Prostate gland (tissue), 2 donors: ENCODE results near the gene TAF4.

Experiments used
- POLR2AphosphoS5 ChIP-seq: sonication (generic); formaldehyde crosslinking; IDR thresholded peaks from one replicate; pipeline ENCODE4 v1.6.1; 2017; ENCODE audit warnings: antibody characterized with exemption
- TF ChIP-seq, protein P1 (sequence below), 4 experiments: fragments of 200-600 bp in 2 of 4; fragments of 450-650 bp in 2 of 4; sonication (generic) in 2 of 4; IDR thresholded peaks; 1 replicate in 3 of 4; 2 replicates in 1 of 4; pipeline ENCODE4 v1.5.1; 2016 to 2019; ENCODE audit warnings: antibody characterized with exemption in 4 of 4, mild to moderate bottlenecking in 2 of 4, moderate library complexity in 2 of 4

DNA sequence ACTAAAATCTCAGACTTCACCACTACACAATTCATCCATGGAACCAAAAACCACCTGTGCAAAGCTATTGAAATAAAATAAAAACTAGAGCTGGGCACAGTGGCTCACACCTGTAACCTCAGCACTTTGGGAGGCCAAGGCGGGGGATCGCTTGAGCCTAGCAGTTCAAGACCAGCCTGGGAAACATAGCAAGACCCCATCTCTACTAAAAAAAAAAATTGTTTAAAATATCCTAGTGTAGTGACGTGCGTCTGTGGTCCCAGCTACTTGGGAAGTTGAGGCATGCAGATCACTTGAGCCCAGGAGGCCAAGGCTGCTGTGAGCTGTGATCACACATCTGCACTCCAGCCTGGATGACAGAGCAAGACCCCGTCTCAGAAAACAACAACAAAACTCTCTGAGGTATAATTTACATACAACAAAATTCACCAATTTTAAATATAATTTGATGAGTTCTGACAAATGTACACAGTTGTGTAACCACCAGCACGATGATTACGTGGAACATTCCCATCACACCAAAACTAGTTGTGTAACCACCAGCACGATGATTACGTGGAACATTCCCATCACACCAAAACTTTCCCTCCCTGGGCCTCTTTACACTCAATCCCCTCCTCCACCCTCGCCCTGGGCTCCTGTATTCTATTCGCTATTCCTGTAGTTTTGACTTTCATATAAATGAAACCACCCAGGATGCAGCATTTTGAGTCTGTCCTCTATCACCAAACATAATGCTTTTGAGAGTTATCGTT lies 107.5 kb downstream of the TAF4 start:
- TF ChIP-seq, protein P1, sequence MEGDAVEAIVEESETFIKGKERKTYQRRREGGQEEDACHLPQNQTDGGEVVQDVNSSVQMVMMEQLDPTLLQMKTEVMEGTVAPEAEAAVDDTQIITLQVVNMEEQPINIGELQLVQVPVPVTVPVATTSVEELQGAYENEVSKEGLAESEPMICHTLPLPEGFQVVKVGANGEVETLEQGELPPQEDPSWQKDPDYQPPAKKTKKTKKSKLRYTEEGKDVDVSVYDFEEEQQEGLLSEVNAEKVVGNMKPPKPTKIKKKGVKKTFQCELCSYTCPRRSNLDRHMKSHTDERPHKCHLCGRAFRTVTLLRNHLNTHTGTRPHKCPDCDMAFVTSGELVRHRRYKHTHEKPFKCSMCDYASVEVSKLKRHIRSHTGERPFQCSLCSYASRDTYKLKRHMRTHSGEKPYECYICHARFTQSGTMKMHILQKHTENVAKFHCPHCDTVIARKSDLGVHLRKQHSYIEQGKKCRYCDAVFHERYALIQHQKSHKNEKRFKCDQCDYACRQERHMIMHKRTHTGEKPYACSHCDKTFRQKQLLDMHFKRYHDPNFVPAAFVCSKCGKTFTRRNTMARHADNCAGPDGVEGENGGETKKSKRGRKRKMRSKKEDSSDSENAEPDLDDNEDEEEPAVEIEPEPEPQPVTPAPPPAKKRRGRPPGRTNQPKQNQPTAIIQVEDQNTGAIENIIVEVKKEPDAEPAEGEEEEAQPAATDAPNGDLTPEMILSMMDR (IDR thresholded peaks at IDR 0.05), result no peak
- no peak for TF ChIP-seq POLR2AphosphoS5
